SK-N-SH (cell line): Measurements from ENCODE around the gene BRAF. TPM values are rescaled to one million over a fixed set of nuclear protein-coding genes. Genes with fewer than 3 reads are reported as not detected.
"Not testable (repeated sequence)": the region's sequence is repeated elsewhere in the genome, so short reads cannot be mapped to it uniquely, and the experiment has no call there.

Source experiments
- CTCF ChIA-PET: fragments of 300-600, 350-600 bp; formaldehyde crosslinking; extraction: SDS; loops from one replicate; lab custom pipeline; 2021; lab: Yijun Ruan, JAX
- POLR2A ChIA-PET: fragments of 350-600 bp; sonication (Branson Sonifier 250); formaldehyde crosslinking; extraction: SDS; loops from one replicate; lab custom pipeline; 2020; ENCODE audit warnings: antibody characterized with exemption, inconsistent platforms; lab: Yijun Ruan, JAX
- DNase-seq: peaks from one replicate; pipeline ENCODE4 v3.0.0; 2012
- H2AFZ ChIP-seq: fragments of 200-600 bp; sonication (generic); 2 replicates; pipeline ENCODE4 v1.8.1; 2016; ENCODE audit warnings: antibody characterized with exemption, mild to moderate bottlenecking, low read depth
- H3F3A ChIP-seq: fragments of 200-600 bp; sonication (generic); replicated peaks from 2 replicates; pipeline ENCODE3; 2016; ENCODE audit warnings: antibody characterized with exemption, mild to moderate bottlenecking; ENCODE audit not compliant: insufficient read depth
- H3K27ac ChIP-seq, 2 experiments: fragments of 200-500 bp in 1 of 2; fragments of 200-600 bp in 1 of 2; sonication (Bioruptor generic) in 1 of 2; sonication (generic), shearing (Covaris generic) in 1 of 2; 2 replicates each; pipeline versions ENCODE4 v1.5.1 to v1.6.1; 2014 to 2016; ENCODE audit warnings: low read depth in 2 of 2, inconsistent platforms in 1 of 2, low read length in 1 of 2, mild to moderate bottlenecking in 1 of 2, mixed read lengths in 1 of 2
- H3K27me3 ChIP-seq: fragments of 200-600 bp; sonication (generic), shearing (Covaris generic); 2 replicates; pipeline ENCODE4 v1.6.1; 2016; ENCODE audit warnings: mixed run types; ENCODE audit not compliant: insufficient read depth
- H3K36me3 ChIP-seq, 2 experiments: fragments of 200-500 bp in 1 of 2; fragments of 200-600 bp in 1 of 2; sonication (Bioruptor generic) in 1 of 2; sonication (generic) in 1 of 2; replicated peaks in 1 of 2; 2 replicates each; pipeline versions ENCODE3 to v1.5.1; 2014 to 2016; ENCODE audit warnings: low read length in 1 of 2, mild to moderate bottlenecking in 1 of 2; ENCODE audit not compliant: insufficient read depth in 2 of 2, control insufficient read depth in 1 of 2
- H3K4me1 ChIP-seq, 2 experiments: fragments of 200-500 bp in 1 of 2; fragments of 200-600 bp in 1 of 2; sonication (Bioruptor generic) in 1 of 2; sonication (generic), shearing (Covaris generic) in 1 of 2; 2 replicates each; pipeline versions ENCODE4 v1.5.1 to v1.6.1; 2014 to 2016; ENCODE audit warnings: low read depth in 1 of 2, low read length in 1 of 2, mixed run types in 1 of 2; ENCODE audit not compliant: insufficient read depth in 2 of 2, control insufficient read depth in 1 of 2
- H3K4me2 ChIP-seq: fragments of 200-600 bp; sonication (generic), shearing (Covaris generic); 2 replicates; pipeline ENCODE4 v1.6.1; 2017; ENCODE audit warnings: mixed run types
- H3K4me3 ChIP-seq, 2 experiments: fragments of 200-500 bp in 1 of 2; fragments of 200-600 bp in 1 of 2; sonication (Bioruptor generic) in 1 of 2; sonication (generic), shearing (Covaris generic) in 1 of 2; 2 replicates each; pipeline versions ENCODE4 v1.5.1 to v1.8.1; 2014 to 2016; ENCODE audit warnings: low read depth in 2 of 2, inconsistent platforms in 1 of 2, low read length in 1 of 2, mild to moderate bottlenecking in 1 of 2, mixed read lengths in 1 of 2, moderate library complexity in 1 of 2
- H3K79me2 ChIP-seq: fragments of 200-600 bp; sonication (generic); 2 replicates; pipeline ENCODE4 v1.8.1; 2017; ENCODE audit warnings: mild to moderate bottlenecking; ENCODE audit not compliant: insufficient read depth
- H3K9ac ChIP-seq: fragments of 200-600 bp; sonication (generic); 2 replicates; pipeline ENCODE4 v1.6.1; 2017; ENCODE audit warnings: mixed run types
- H3K9me2 ChIP-seq: fragments of 200-600 bp; sonication (generic); 2 replicates; pipeline ENCODE4 v1.6.1; 2017; ENCODE audit warnings: mixed run types
- H3K9me3 ChIP-seq: fragments of 200-600 bp; sonication (generic); 2 replicates; pipeline ENCODE4 v1.6.1; 2017; ENCODE audit warnings: mixed run types, mild to moderate bottlenecking, moderate library complexity
- H4K20me1 ChIP-seq: fragments of 200-600 bp; sonication (generic); 2 replicates; pipeline ENCODE4 v1.6.1; 2017; ENCODE audit warnings: mild to moderate bottlenecking, mixed run types; ENCODE audit not compliant: insufficient read depth
- CTCF ChIP-seq: fragments of 200-600 bp; sonication (generic); IDR thresholded peaks from 2 replicates; pipeline ENCODE4 v1.6.1; 2017; ENCODE audit warnings: antibody characterized with exemption, mild to moderate bottlenecking, moderate library complexity
- GABPA ChIP-seq: IDR thresholded peaks from 2 replicates; pipeline ENCODE4 v1.4.0; 2012; ENCODE audit warnings: low read depth, mild to moderate bottlenecking
- MAX ChIP-seq: IDR thresholded peaks from 2 replicates; pipeline ENCODE4 v1.4.0; 2012; ENCODE audit warnings: low read depth
- POLR2AphosphoS5 ChIP-seq: IDR thresholded peaks from 2 replicates; pipeline ENCODE4 v1.6.1; 2012; ENCODE audit warnings: low read depth, low read length
- RCOR1 ChIP-seq: fragments of 150-350 bp; IDR thresholded peaks from 2 replicates; pipeline ENCODE4 v1.6.1; 2017; ENCODE audit warnings: antibody characterized with exemption, low read length
- SMC3 ChIP-seq: IDR thresholded peaks from 2 replicates; pipeline ENCODE4 v1.6.1; 2012; ENCODE audit warnings: low read depth, low read length, improper control_type of control experiment
- USF1 ChIP-seq: IDR thresholded peaks from 2 replicates; pipeline ENCODE4 v1.4.0; 2012; ENCODE audit warnings: low read depth, borderline replicate concordance
- YY1 ChIP-seq: IDR thresholded peaks from 2 replicates; pipeline ENCODE4 v1.4.0; 2012; ENCODE audit warnings: low read depth, mild to moderate bottlenecking
- WGBS: methylation state at CpG from one replicate; pipeline ENCODE4 v1.1.6; 2017; ENCODE audit warnings: low lambda C conversion rate; 5-methylcytosine and 5-hydroxymethylcytosine counted together
- polyA plus RNA-seq, 3 experiments: library from polyadenylated mRNA; depleted of rRNA; stranded (reverse); fragments of >200 nt; gene quantifications; 2 replicates each; pipeline ENCODE4 v1.2.3, GENCODE V29; 2012

The BRAF gene
- polyA plus RNA-seq, 1 of the 3 experiments (the other 2 are of a cell fraction): 5.2 TPM

GRCh38 chr7:140914083-140914482, 10.6 kb downstream of the BRAF start:
- no peaks in the 10 kb centered on the region for H3K9me2 ChIP-seq
- ChIA-PET CTCF (interaction anchor here (1.4 kb wide), 1 partner anchor 10 kb away, joined by 4 read pairs; no protein-coding TSS in a partner anchor), POLR2A (no interaction called here)
- no peak for TF ChIP-seq RCOR1
- no peak for TF ChIP-seq SMC3
- no peak for TF ChIP-seq POLR2AphosphoS5
- peaks cover 84% of the 10 kb centered on the region for H4K20me1 ChIP-seq
- H3K4me1 ChIP-seq: peaks cover 0 to 7% of the 10 kb centered on the region in 2 experiments; a peak in 1 of 4 replicates
- H3K9ac ChIP-seq: no peak overlapping the region
- H3K36me3 ChIP-seq: peaks cover 0 to 8% of the 10 kb centered on the region in 2 experiments
- H3K27ac ChIP-seq: no peak overlapping the region
- H3K79me2 ChIP-seq: peaks cover 100% of the 10 kb centered on the region
- no peaks in the 10 kb centered on the region for H3K9me3 ChIP-seq
- no peak overlapping the region for H3K4me3 ChIP-seq
- no peaks in the 10 kb centered on the region for H3K27me3 ChIP-seq
- H3K4me2 ChIP-seq: no peak overlapping the region
- DNase-seq: no peak
- H2AFZ ChIP-seq: no peak overlapping the region
- no peaks in the 10 kb centered on the region for H3F3A ChIP-seq

GRCh38 chr7:140913596-140913928, 11.2 kb downstream of the BRAF start:
- Histone ChIP-seq H4K20me1 (peaks cover 83% of the 10 kb centered on the region), H3K79me2 (peaks cover 100% of the 10 kb centered on the region)
- POLR2A ChIA-PET, H3K9ac ChIP-seq, H3K27me3 ChIP-seq, H3K4me3 ChIP-seq, H3K27ac ChIP-seq, H3K9me3 ChIP-seq, H3K4me2 ChIP-seq, DNase-seq, H3K36me3 ChIP-seq, H2AFZ ChIP-seq, H3F3A ChIP-seq, H3K9me2 ChIP-seq, H3K4me1 ChIP-seq: not testable (repeated sequence)
- CTCF ChIA-PET: interaction anchor here (1.4 kb wide), 1 partner anchor 10 kb away, joined by 4 read pairs; no protein-coding TSS in a partner anchor
- 96% methylated on average over 5 of the region's 5 CpGs for WGBS

GRCh38 chr7:140911746-140912145, 13.0 kb downstream of the BRAF start:
- CTCF ChIA-PET: interaction anchor here (1.1 kb wide), 1 partner anchor 86 kb away, joined by 3 read pairs; no protein-coding TSS in a partner anchor
- Histone ChIP-seq H3K79me2 (peaks cover 100% of the 10 kb centered on the region), H3K4me2 (no peak overlapping the region), H3K9me2 (no peaks in the 10 kb centered on the region), H3K9ac (no peak overlapping the region), H3K27ac (no peak overlapping the region), H3K4me1 (peaks cover 0 to 7% of the 10 kb centered on the region in 2 experiments; a peak in 1 of 4 replicates), H3K4me3 (no peak overlapping the region), H3F3A (no peaks in the 10 kb centered on the region), H4K20me1 (peaks cover 70% of the 10 kb centered on the region), H2AFZ (no peak overlapping the region), H3K27me3 (no peaks in the 10 kb centered on the region), H3K36me3 (peaks cover 0 to 8% of the 10 kb centered on the region in 2 experiments), H3K9me3 (no peaks in the 10 kb centered on the region)
- WGBS: 86% methylated on average over 1 of the region's 1 CpG
- no peak for DNase-seq
- TF ChIP-seq MAX: no peak
- TF ChIP-seq GABPA: no peak
- TF ChIP-seq USF1: no peak
- no peak for TF ChIP-seq YY1
- no peak for TF ChIP-seq CTCF
- POLR2A ChIA-PET: no interaction called here
